Measurements from ENCODE around the gene ZFAND3.
A peak's percentile ranks its signal among the peaks of the same experiment; 100 is the strongest.

ZFAND3 gene

GRCh38 chr6:37798436-37799262 lies 20.9 kb upstream of the ZFAND3 start:
- DNase-seq: no peak

- DNase-seq: no peak
Observed at GRCh38 chr6:37799263-37799644, 20.3 kb upstream of the ZFAND3 start.

DNA sequence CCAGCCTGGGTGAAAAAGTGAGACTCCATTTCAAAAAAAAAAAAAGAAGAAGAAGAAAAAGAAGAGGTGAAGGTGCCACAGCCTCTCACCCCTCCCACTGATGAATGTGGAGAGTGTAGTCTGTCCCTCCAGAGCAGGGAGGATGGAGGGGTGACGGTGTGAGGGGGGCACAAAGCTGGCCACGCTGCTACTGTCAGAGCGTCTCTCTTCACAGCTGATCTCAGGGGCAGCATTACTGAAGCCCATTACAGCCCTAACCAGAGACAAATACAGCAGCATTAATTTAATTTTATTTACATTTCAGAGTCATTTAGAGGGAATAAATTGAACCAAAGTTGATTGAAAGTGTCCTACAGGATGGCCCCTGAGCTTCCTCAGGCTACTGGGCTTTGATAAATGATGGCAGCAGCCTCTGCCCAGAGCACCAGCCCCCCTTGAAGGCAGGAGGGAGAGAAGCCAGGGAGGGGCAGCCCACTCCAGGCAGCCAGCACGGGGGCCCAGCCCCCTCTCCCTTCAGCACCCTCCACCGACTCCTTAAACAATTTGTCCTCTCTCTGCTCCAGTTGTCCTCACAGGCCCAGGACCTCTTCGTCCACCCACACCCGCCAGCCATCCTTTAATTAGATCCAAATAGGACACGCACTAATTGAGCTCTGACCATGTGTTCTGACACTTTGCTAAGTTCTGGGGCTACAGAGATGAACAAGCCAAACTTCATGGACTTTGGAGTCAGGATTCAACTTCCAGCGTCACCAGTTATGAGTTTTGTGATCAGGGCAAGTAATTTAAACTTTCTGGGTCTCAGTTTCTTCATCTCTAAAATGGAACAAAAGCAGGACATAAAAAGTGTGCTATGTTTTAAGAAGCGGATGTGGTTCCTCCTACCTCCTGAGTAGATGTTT lies 18.6 kb upstream of the ZFAND3 start:
- DNase-seq: no peak

- DNase-seq: no peak
Observed at GRCh38 chr6:37801605-37801940, 18.0 kb upstream of the ZFAND3 start.

DNA sequence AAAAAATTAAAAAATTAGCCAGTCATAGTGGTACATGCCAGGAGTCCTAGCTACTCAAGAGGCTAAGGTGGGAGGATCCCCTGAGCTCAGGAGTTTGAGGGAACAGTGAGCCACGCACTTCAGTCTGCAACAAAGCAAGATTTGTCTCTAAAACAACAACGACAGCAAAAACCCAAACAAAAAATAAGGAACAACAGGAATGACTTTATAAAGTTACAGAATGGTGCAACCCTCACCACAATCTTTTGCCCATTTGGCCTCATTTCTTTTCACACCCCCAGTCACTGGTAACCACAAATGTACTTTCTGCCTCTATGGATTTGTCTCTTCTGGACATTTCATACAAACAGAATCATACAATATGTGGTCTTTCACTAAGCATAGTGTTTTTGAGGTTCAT lies 16.7 kb upstream of the ZFAND3 start:
- no peak for DNase-seq

- no peak for DNase-seq
Observed at GRCh38 chr6:37804586-37804985, 14.9 kb upstream of the ZFAND3 start.

GRCh38 chr6:37806213-37806612 lies 13.3 kb upstream of the ZFAND3 start:
- no peak for DNase-seq

- no peak for DNase-seq
Observed at GRCh38 chr6:37807656-37808055, 11.9 kb upstream of the ZFAND3 start.

- DNase-seq: no peak
Observed at GRCh38 chr6:37809197-37809543, 10.4 kb upstream of the ZFAND3 start.

DNA sequence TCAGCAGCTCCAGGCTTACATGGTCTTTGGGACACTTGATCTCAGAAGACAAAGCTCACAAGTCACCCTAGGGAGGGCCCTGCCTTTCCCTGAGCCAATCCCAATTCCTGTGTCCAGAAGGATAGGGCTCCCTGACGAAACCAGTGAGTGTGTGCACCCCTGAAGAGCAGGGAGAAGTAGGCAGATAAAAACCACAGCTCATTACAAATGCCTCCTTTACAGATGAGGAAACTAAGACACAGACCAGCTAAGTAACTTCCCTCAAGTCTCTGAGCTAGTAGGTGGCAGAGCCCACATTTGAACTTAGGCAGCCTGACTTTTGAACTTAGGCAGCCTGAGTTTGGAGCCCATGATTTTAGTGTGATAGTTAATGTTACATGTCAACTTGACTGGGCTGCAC lies 6.7 kb upstream of the ZFAND3 start:
- DNase-seq: no peak

- no peak for DNase-seq
Observed at GRCh38 chr6:37814374-37814773, 5.2 kb upstream of the ZFAND3 start.

GRCh38 chr6:37816599-37817375 lies 2.7 kb upstream of the ZFAND3 start:
- no peak for DNase-seq

- DNase-seq: peak; percentile 96
Observed at GRCh38 chr6:37818536-37819176, 871 bp upstream of the ZFAND3 start.

GRCh38 chr6:37819802-37820717 lies 533 bp downstream of the ZFAND3 start:
- DNase-seq: peak; percentile 60

- DNase-seq: no peak
Observed at GRCh38 chr6:37820718-37821079, 1.2 kb downstream of the ZFAND3 start.

GRCh38 chr6:37821446-37821845 lies 1.9 kb downstream of the ZFAND3 start:
- no peak for DNase-seq

GRCh38 chr6:37822851-37823682 lies 3.5 kb downstream of the ZFAND3 start:
- peak; percentile 52 for DNase-seq

- DNase-seq: no peak
Observed at GRCh38 chr6:37824170-37824569, 4.6 kb downstream of the ZFAND3 start.

GRCh38 chr6:37826188-37826587 lies 6.7 kb downstream of the ZFAND3 start:
- DNase-seq: no peak

- no peak for DNase-seq
Observed at GRCh38 chr6:37826993-37827392, 7.5 kb downstream of the ZFAND3 start.

All from stimulated activated CD4-positive, alpha-beta T cell treated with anti-CD3 and anti-CD28 coated beads, Interleukin-4, amount 100 ng/mL, for 24 hours (primary cell).